CD14-positive monocyte (primary cell): ENCODE data around the gene ABCG1. TPM values are rescaled to one million over a fixed set of nuclear protein-coding genes. Genes with fewer than 3 reads are reported as not detected.

Source experiments
- DNase-seq, 3 donors: peaks; one replicate each; pipeline ENCODE4 v3.0.0-alpha.2; 2011 to 2022
- H2AFZ ChIP-seq: 2 replicates; pipeline ENCODE4 v1.6.0; 2012; ENCODE audit warnings: mild to moderate bottlenecking, low read depth, low read length, inconsistent platforms; ENCODE audit not compliant: insufficient read depth, poor library complexity, severe bottlenecking
- H3K27ac ChIP-seq, 2 donors: 1 replicate in 1 of 2; 2 replicates in 1 of 2; pipeline ENCODE4 v1.5.1; 2012 to 2013; ENCODE audit warnings: low read length in 2 of 2, control low read depth in 1 of 2, inconsistent platforms in 1 of 2, low read depth in 1 of 2, mild to moderate bottlenecking in 1 of 2
- H3K27me3 ChIP-seq, 2 donors: one replicate each; pipeline versions ENCODE4 v1.6.0 to v1.6.1; 2011 to 2013; ENCODE audit warnings: low read length in 2 of 2; ENCODE audit not compliant: control insufficient read depth in 2 of 2, insufficient read depth in 2 of 2
- H3K36me3 ChIP-seq, 2 donors: replicated peaks in 1 of 2; 1 replicate in 1 of 2; 2 replicates in 1 of 2; pipeline versions ENCODE4 v1.5.1 to v1.6.1; 2012 to 2013; ENCODE audit warnings: low read length in 2 of 2, control low read depth in 1 of 2, inconsistent platforms in 1 of 2, mild to moderate bottlenecking in 1 of 2; ENCODE audit not compliant: insufficient read depth in 2 of 2, control insufficient read depth in 1 of 2
- H3K4me1 ChIP-seq, 2 donors: 1 replicate in 1 of 2; 2 replicates in 1 of 2; pipeline versions ENCODE4 v1.5.1 to v1.6.1; 2012 to 2013; ENCODE audit warnings: low read length in 2 of 2, control low read depth in 1 of 2, inconsistent platforms in 1 of 2, mild to moderate bottlenecking in 1 of 2, moderate library complexity in 1 of 2; ENCODE audit not compliant: insufficient read depth in 2 of 2, control insufficient read depth in 1 of 2
- H3K4me2 ChIP-seq: replicated peaks from 2 replicates; pipeline ENCODE3; 2012; ENCODE audit warnings: low read length, moderate library complexity, mild to moderate bottlenecking; ENCODE audit not compliant: poor library complexity, severe bottlenecking; ENCODE audit errors: extremely low read depth
- H3K4me3 ChIP-seq, 3 experiments: fragments of 200-600 bp in 1 of 3; sonication (generic) in 1 of 3; replicated peaks in 1 of 3; 1 replicate in 2 of 3; 2 replicates in 1 of 3; pipeline ENCODE4 v1.5.1; 2011 to 2013; ENCODE audit warnings: low read length in 3 of 3, mild to moderate bottlenecking in 3 of 3, control low read depth in 2 of 3, low read depth in 2 of 3, inconsistent platforms in 1 of 3, moderate library complexity in 1 of 3
- H3K79me2 ChIP-seq: 2 replicates; pipeline ENCODE4 v1.6.0; 2012; ENCODE audit warnings: mild to moderate bottlenecking, control low read depth, inconsistent platforms, low read length, moderate library complexity; ENCODE audit not compliant: insufficient read depth
- H3K9ac ChIP-seq: 2 replicates; pipeline ENCODE4 v1.6.0; 2017; ENCODE audit warnings: low read length, mild to moderate bottlenecking; ENCODE audit not compliant: insufficient read depth, poor library complexity, severe bottlenecking
- H3K9me3 ChIP-seq, 2 donors: replicated peaks in 1 of 2; 1 replicate in 1 of 2; 2 replicates in 1 of 2; pipeline versions ENCODE4 v1.5.1 to v1.6.1; 2012 to 2013; ENCODE audit warnings: low read length in 2 of 2, control low read depth in 1 of 2; ENCODE audit not compliant: control insufficient read depth in 1 of 2, insufficient read depth in 1 of 2
- H4K20me1 ChIP-seq: 2 replicates; pipeline ENCODE4 v1.6.0; 2012; ENCODE audit warnings: mild to moderate bottlenecking, low read length, control low read depth, moderate library complexity; ENCODE audit not compliant: insufficient read depth
- H3K27ac Mint-ChIP-seq, 7 donors: one replicate each; pipeline ENCODE4 v1.8.0; 2020; ENCODE audit warnings: mild to moderate bottlenecking in 7 of 7, mixed read lengths in 7 of 7, moderate library complexity in 6 of 7, inconsistent platforms in 2 of 7
- H3K27me3 Mint-ChIP-seq, 3 donors: one replicate each; pipeline ENCODE4 v1.8.0; 2021 to 2022; ENCODE audit warnings: low read depth in 3 of 3, mild to moderate bottlenecking in 3 of 3, mixed read lengths in 3 of 3, moderate library complexity in 3 of 3, inconsistent platforms in 1 of 3
- H3K36me3 Mint-ChIP-seq, 2 donors: one replicate each; pipeline ENCODE4 v1.8.0; 2020; ENCODE audit warnings: mixed read lengths in 2 of 2, inconsistent platforms in 1 of 2, mild to moderate bottlenecking in 1 of 2
- H3K4me1 Mint-ChIP-seq: one replicate; pipeline ENCODE4 v1.8.0; 2020; ENCODE audit warnings: mild to moderate bottlenecking, mixed read lengths
- H3K4me3 Mint-ChIP-seq, 2 donors: one replicate each; pipeline ENCODE4 v1.8.0; 2020; ENCODE audit warnings: mild to moderate bottlenecking in 2 of 2, mixed read lengths in 2 of 2, moderate library complexity in 1 of 2
- H3K9me3 Mint-ChIP-seq, 7 donors: one replicate each; pipeline ENCODE4 v1.8.0; 2020 to 2022; ENCODE audit warnings: mixed read lengths in 7 of 7, mild to moderate bottlenecking in 6 of 7, moderate library complexity in 6 of 7, inconsistent platforms in 2 of 7
- WGBS: methylation state at CpG from one replicate; pipeline ENCODE4 v1.1.5; 2013; ENCODE audit warnings: missing lambda C conversion rate; ENCODE audit not compliant: insufficient coverage; 5-methylcytosine and 5-hydroxymethylcytosine counted together
- intact Hi-C, 2 donors: fragments of 100-400 bp; cut with micrococcal nuclease; formaldehyde crosslinking; loops; one replicate each; pipeline versions ENCODE4 v1.15.0 to v1.15.1; 2023
- polyA plus RNA-seq, 3 donors: library from polyadenylated mRNA; depleted of rRNA in 1 of 3; unstranded in 2 of 3; stranded (reverse) in 1 of 3; fragments of 300-500 nt in 2 of 3; fragments of >200 nt in 1 of 3; fragmentation: Illumina TruSeq in 2 of 3; gene quantifications; 1 replicate in 2 of 3; 2 replicates in 1 of 3; pipeline ENCODE4 v1.2.3, GENCODE V29; 2012 to 2021
- TF ChIP-seq, protein P1 (sequence below): fragments of 200-600 bp; IDR thresholded peaks from one replicate; pipeline ENCODE4 v1.8.0; 2022; ENCODE audit warnings: antibody characterized with exemption, mild to moderate bottlenecking

ABCG1 gene
- polyA plus RNA-seq, 3 donors = 3.0 to 5.2 (median 3.5) TPM

DNA sequence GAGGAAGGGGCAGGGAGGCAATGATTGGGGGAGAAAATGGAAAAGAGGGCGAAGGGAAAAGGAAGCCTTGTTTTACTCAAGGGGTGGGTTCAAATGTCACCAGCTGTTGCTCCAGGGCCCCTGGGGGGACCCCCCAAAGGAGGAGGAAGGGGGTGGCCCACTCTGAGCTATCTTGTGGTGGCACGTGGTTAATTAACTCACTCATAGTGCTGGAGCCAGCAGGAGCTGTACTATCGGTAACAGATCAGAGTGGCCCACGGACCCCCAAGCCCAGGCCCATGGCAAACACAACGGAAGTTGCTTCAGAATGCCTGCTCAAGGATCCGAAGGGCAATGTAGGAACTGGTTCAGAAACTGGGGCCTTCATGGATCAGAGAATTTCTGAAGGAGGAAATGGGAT is 124.6 kb downstream of the ABCG1 start:
- no peak overlapping the region for H2AFZ ChIP-seq
- H3K36me3 ChIP-seq = no peaks in the 10 kb centered on the region
- H3K4me3 ChIP-seq = no peak overlapping the region
- H3K27ac ChIP-seq = no peak overlapping the region
- no peaks in the 10 kb centered on the region for H3K27me3 ChIP-seq
- TF ChIP-seq, protein P1, sequence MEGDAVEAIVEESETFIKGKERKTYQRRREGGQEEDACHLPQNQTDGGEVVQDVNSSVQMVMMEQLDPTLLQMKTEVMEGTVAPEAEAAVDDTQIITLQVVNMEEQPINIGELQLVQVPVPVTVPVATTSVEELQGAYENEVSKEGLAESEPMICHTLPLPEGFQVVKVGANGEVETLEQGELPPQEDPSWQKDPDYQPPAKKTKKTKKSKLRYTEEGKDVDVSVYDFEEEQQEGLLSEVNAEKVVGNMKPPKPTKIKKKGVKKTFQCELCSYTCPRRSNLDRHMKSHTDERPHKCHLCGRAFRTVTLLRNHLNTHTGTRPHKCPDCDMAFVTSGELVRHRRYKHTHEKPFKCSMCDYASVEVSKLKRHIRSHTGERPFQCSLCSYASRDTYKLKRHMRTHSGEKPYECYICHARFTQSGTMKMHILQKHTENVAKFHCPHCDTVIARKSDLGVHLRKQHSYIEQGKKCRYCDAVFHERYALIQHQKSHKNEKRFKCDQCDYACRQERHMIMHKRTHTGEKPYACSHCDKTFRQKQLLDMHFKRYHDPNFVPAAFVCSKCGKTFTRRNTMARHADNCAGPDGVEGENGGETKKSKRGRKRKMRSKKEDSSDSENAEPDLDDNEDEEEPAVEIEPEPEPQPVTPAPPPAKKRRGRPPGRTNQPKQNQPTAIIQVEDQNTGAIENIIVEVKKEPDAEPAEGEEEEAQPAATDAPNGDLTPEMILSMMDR = no peak
- no peaks in the 10 kb centered on the region for H3K9me3 Mint-ChIP-seq
- H3K9me3 ChIP-seq = no peaks in the 10 kb centered on the region
- 96% methylated on average over 5 of the region's 6 CpGs for WGBS
- H3K9ac ChIP-seq = no peak overlapping the region
- no peaks in the 10 kb centered on the region for H3K79me2 ChIP-seq
- H4K20me1 ChIP-seq = no peaks in the 10 kb centered on the region
- no peak overlapping the region for H3K4me2 ChIP-seq
- no peaks in the 10 kb centered on the region for H3K4me1 Mint-ChIP-seq
- DNase-seq = no peak
- H3K27me3 Mint-ChIP-seq = peaks cover 0 to 5% (median 2%) of the 10 kb centered on the region in 3 donors
- H3K4me1 ChIP-seq = no peaks in the 10 kb centered on the region
- no peak overlapping the region for H3K27ac Mint-ChIP-seq
- no peaks in the 10 kb centered on the region for H3K36me3 Mint-ChIP-seq
- intact Hi-C loops = no loop called here
- no peak overlapping the region for H3K4me3 Mint-ChIP-seq

GRCh38 chr21:42343963-42344510 is 125.1 kb downstream of the ABCG1 start:
- H2AFZ ChIP-seq = no peak overlapping the region
- H3K4me2 ChIP-seq = no peak overlapping the region
- H3K9me3 ChIP-seq = no peaks in the 10 kb centered on the region
- H3K27ac Mint-ChIP-seq = peak overlapping the region in 1 of 7 donors; percentile 63
- no peaks in the 10 kb centered on the region for H3K36me3 Mint-ChIP-seq
- peaks cover 0 to 5% (median 2%) of the 10 kb centered on the region in 3 donors for H3K27me3 Mint-ChIP-seq
- H3K4me1 ChIP-seq = no peaks in the 10 kb centered on the region
- no peaks in the 10 kb centered on the region for H3K79me2 ChIP-seq
- intact Hi-C loops = no loop called here
- TF ChIP-seq, protein P1 = no peak
- 88% methylated on average over 7 of the region's 11 CpGs for WGBS
- no peaks in the 10 kb centered on the region for H3K9me3 Mint-ChIP-seq
- DNase-seq = no peak
- H3K4me3 ChIP-seq = no peak overlapping the region
- no peaks in the 10 kb centered on the region for H3K4me1 Mint-ChIP-seq
- H3K27ac ChIP-seq = no peak overlapping the region
- H3K4me3 Mint-ChIP-seq = no peak overlapping the region
- H3K36me3 ChIP-seq = no peaks in the 10 kb centered on the region
- no peaks in the 10 kb centered on the region for H3K27me3 ChIP-seq
- no peak overlapping the region for H3K9ac ChIP-seq
- no peaks in the 10 kb centered on the region for H4K20me1 ChIP-seq
